ENCODE data around the gene DEXI. TPM values are rescaled to one million over a fixed set of nuclear protein-coding genes. Genes with fewer than 3 reads are reported as not detected.

DEXI gene
- total and polyA plus RNA-seq, 2 of the 13 experiments (the other 11 are each of a cell fraction or from before 2014, with no cell fraction given), result 51.5 to 70.4 TPM

- TF ChIP-seq PCBP2 (optimal IDR thresholded peaks at IDR 0.05; ENCODE audit: low read depth, low read length, poor library complexity, severe bottlenecking), result no peak
- TF ChIP-seq GATAD2A (CRISPR knock-in tag; IDR thresholded peaks at IDR 0.05), result peak; percentile 37; the same call in 1 of the 2 replicates
- TF ChIP-seq ETV5 (CRISPR knock-in tag; IDR thresholded peaks at IDR 0.05; ENCODE audit: borderline replicate concordance), result 0 out of 2 replicates have a peak, but pooled peaks have one; percentile 4
- peak in 1 of 2 experiments; percentile 44; a peak in 1 of 4 replicates for TF ChIP-seq KLF16 (CRISPR knock-in tag; IDR thresholded peaks at IDR 0.05)
- peak; percentile 64; the same call in 1 of the 2 replicates for TF ChIP-seq ZNF614 (CRISPR knock-in tag; IDR thresholded peaks at IDR 0.05; ENCODE audit: borderline replicate concordance)
- TF ChIP-seq SOX6 (IDR thresholded peaks at IDR 0.05), result no peak
- TF ChIP-seq SOX6 (CRISPR knock-in tag; IDR thresholded peaks at IDR 0.05), result peak; percentile 14; the same call in 1 of the 2 replicates
- peak; percentile 76 for TF ChIP-seq ZNF7 (CRISPR knock-in tag; IDR thresholded peaks at IDR 0.05)
- TF ChIP-seq ZNF441 (CRISPR knock-in tag; IDR thresholded peaks at IDR 0.05; ENCODE audit: borderline replicate concordance), result peak; percentile 30; the same call in 1 of the 2 replicates
- 0 out of 2 replicates have a peak, but pooled peaks have one; percentile 37 for TF ChIP-seq IRF9 (CRISPR knock-in tag; IDR thresholded peaks at IDR 0.05; ENCODE audit: borderline replicate concordance)
- 0 out of 2 replicates have a peak, but pooled peaks have one; percentile 20 for TF ChIP-seq SMAD3 (CRISPR knock-in tag; IDR thresholded peaks at IDR 0.05)
- TF ChIP-seq THAP7 (CRISPR knock-in tag; IDR thresholded peaks at IDR 0.05), result 0 out of 2 replicates have a peak, but pooled peaks have one; percentile 31
- TF ChIP-seq KAT8 (CRISPR knock-in tag; IDR thresholded peaks at IDR 0.05), result peak; percentile 46; the same call in 1 of the 2 replicates
- 0 out of 2 replicates have a peak, but pooled peaks have one; percentile 48 for TF ChIP-seq MEIS2 (CRISPR knock-in tag; IDR thresholded peaks at IDR 0.05)
- TF ChIP-seq ZNF331 (CRISPR knock-in tag; IDR thresholded peaks at IDR 0.05), result 0 out of 2 replicates have a peak, but pooled peaks have one; percentile 16
- peak; percentile 63; the same call in 1 of the 2 replicates for TF ChIP-seq ZSCAN9 (CRISPR knock-in tag; IDR thresholded peaks at IDR 0.05; ENCODE audit: borderline replicate concordance)
- no peak for TF ChIP-seq ARID3A (IDR thresholded peaks at IDR 0.05; ENCODE audit: low read depth, low read length)
- no peak for TF ChIP-seq ZBTB42 (CRISPR knock-in tag; IDR thresholded peaks at IDR 0.05)
- 0 out of 2 replicates have a peak, but pooled peaks have one; percentile 62 for TF ChIP-seq EHMT2 (IDR thresholded peaks at IDR 0.05; ENCODE audit: borderline replicate concordance, low read depth, low read length)
- TF ChIP-seq ELK4 (CRISPR knock-in tag; IDR thresholded peaks at IDR 0.05; ENCODE audit: borderline replicate concordance), result no peak
- 0 out of 2 replicates have a peak, but pooled peaks have one; percentile 43 for TF ChIP-seq ZC3H13 (CRISPR knock-in tag; IDR thresholded peaks at IDR 0.05)
- TF ChIP-seq ZNF781 (CRISPR knock-in tag; IDR thresholded peaks at IDR 0.05; ENCODE audit: borderline replicate concordance, not compliant biosample characterization), result peak; percentile 50
- TF ChIP-seq HBP1 (CRISPR knock-in tag; IDR thresholded peaks at IDR 0.05; ENCODE audit: low read depth), result 0 out of 2 replicates have a peak, but pooled peaks have one; percentile 33
These were observed 3.2 kb downstream of the DEXI start (continued) for GRCh38 chr16:10938796-10939648.
